GM21423 (cell line): Measurements from ENCODE around the gene NMT1.
"Not testable (repeated sequence)": the region's sequence is repeated elsewhere in the genome, so short reads cannot be mapped to it uniquely, and the experiment has no call there.

Experiments
- ATAC-seq: cut with Tn5 transposase; IDR thresholded peaks from one replicate; pipeline ENCODE4 v1.9.1; 2021; ENCODE audit warnings: mild to moderate bottlenecking, moderate library complexity; ENCODE audit not compliant: unreplicated experiment

The NMT1 gene

GRCh38 chr17:45036691-45037090, 24.4 kb upstream of the NMT1 start:
- ATAC-seq: no peak

- no peak for ATAC-seq
Observed at GRCh38 chr17:45038728-45039634, 22.1 kb upstream of the NMT1 start.

- no peak for ATAC-seq
Observed at GRCh38 chr17:45040459-45040858, 20.7 kb upstream of the NMT1 start.

GRCh38 chr17:45042346-45043120, 18.6 kb upstream of the NMT1 start:
- no peak for ATAC-seq

- no peak for ATAC-seq
Observed at GRCh38 chr17:45043813-45044540, 17.1 kb upstream of the NMT1 start.

- ATAC-seq: no peak
Observed at GRCh38 chr17:45046537-45047125, 14.5 kb upstream of the NMT1 start.

- ATAC-seq: no peak
Observed at GRCh38 chr17:45048795-45049563, 12.1 kb upstream of the NMT1 start.

- no peak for ATAC-seq
Observed at GRCh38 chr17:45050481-45051059, 10.5 kb upstream of the NMT1 start.

GRCh38 chr17:45051060-45051719, 9.9 kb upstream of the NMT1 start, which contains the start of gene DCAKD:
DCAKD (minus strand) TSS chr17:45051632; CDS start chr17:45034885, 16,747 bp downstream.
- peak; percentile 91 for ATAC-seq

GRCh38 chr17:45051720-45052051, 9.4 kb upstream of the NMT1 start:
- ATAC-seq: not testable (repeated sequence)

- ATAC-seq: no peak
Observed at GRCh38 chr17:45052052-45052772, 8.9 kb upstream of the NMT1 start.

GRCh38 chr17:45060382-45060796, 728 bp upstream of the NMT1 start:
- peak; percentile 5 for ATAC-seq

- ATAC-seq: no peak
Observed at GRCh38 chr17:45061606-45062205, 589 bp downstream of the NMT1 start.

- no peak for ATAC-seq
Observed at GRCh38 chr17:45063198-45063597, 2.1 kb downstream of the NMT1 start.

- ATAC-seq: no peak
Observed at GRCh38 chr17:45067637-45068036, 6.5 kb downstream of the NMT1 start.

GRCh38 chr17:45070001-45070400, 8.9 kb downstream of the NMT1 start:
- no peak for ATAC-seq

- ATAC-seq: no peak
Observed at GRCh38 chr17:45070809-45071208, 9.7 kb downstream of the NMT1 start.

- no peak for ATAC-seq
Observed at GRCh38 chr17:45073414-45074070, 12.4 kb downstream of the NMT1 start.
